HG02588 (cell line): Measurements from ENCODE around the gene FAM210A.

Experiments used
- ATAC-seq: cut with Tn5 transposase; IDR thresholded peaks from one replicate; pipeline ENCODE4 v1.9.1; 2021; ENCODE audit warnings: mild to moderate bottlenecking, moderate library complexity; ENCODE audit not compliant: unreplicated experiment

FAM210A gene

DNA sequence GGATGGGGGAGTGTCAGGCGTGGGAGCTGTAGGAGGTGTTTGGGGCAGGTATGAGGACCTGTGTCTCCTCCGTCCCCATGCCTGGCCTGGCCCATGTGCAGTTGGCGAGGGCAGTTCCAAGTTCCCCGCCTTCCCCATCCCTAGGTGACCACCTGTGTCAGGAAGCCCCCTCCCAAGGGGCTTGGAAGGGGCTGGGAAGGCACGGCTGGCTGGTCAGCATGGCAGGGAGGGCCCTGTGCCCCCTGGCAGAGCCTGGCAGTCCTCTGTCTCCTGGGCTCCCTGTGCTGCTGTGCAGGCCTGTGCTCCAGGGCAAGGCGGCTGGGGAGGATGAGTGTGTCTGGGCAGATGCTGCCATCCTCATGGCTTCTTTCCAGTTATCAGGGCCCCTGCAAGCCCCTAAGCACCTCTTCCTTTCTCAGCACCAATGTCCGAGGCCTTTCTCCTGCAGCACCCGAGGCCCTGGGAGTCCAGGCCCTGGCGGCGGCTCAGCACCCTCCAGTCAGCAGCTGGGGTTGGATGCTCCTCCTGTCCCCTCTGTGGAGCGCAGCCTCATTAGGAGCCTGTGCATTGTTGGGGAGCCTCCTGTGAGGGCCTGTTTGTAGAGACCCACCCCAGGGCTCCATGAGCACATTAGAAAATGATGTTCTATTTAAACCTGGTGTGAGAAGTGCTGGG is 101.7 kb downstream of the FAM210A start:
- ATAC-seq = no peak

DNA sequence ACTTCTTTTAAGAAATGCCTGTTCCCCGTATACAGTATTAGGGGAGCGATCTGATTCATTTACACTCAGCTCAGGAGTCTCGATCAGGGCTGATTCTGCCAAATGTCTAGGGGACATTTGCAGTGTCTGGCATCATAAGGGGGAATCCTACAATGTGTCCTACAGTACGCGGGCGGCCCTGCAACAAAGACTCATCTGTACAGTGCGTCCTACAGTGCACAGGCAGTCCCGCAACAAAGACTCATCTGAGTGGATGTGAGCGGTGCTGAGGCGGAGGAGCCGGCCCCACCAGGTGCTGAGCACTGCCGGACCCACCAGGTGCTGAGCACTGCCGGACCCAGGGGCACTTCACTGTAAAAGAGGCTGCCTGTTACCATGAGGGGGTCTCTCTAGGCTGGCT is 102.5 kb downstream of the FAM210A start:
- no peak for ATAC-seq

DNA sequence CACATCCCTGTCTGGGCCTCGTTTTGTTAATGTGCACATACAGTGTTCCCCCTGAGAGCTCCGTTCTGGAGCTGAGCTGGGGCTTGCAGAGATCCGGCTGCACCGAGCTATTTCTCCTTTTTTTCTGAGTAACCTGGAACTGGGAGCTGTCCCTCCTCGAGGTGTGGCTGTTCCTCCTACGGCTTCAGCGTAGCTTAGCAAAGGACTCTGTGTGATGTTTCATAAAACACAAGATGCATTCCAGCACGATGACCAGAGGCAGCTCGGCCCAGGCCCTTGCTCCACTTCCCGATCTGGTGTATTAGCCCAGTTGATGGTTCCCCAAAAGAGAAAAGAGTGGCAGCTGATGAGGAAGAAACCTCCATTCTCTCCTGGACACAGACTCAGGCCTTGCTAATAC is 103.0 kb downstream of the FAM210A start:
- no peak for ATAC-seq

DNA sequence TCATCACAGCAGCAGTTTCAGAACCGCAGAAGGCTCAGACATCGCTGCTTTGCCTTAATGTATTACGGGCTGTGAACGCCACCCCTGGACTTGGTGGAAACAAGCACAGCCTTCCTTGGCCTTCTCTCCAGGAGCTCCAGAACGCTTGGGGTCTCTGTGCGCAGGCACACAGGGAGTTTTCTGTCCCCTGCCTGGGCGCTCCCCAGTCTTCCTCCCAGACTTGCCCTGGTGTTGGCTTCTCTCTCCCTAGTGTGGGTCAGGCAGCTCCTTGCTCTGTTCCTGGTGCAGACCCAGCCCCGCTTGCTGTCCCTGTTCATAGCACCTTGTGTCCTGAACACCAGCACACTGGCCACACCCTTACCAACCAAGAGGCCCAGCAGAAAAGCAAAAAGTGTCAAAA is 103.6 kb downstream of the FAM210A start:
- no peak for ATAC-seq

DNA sequence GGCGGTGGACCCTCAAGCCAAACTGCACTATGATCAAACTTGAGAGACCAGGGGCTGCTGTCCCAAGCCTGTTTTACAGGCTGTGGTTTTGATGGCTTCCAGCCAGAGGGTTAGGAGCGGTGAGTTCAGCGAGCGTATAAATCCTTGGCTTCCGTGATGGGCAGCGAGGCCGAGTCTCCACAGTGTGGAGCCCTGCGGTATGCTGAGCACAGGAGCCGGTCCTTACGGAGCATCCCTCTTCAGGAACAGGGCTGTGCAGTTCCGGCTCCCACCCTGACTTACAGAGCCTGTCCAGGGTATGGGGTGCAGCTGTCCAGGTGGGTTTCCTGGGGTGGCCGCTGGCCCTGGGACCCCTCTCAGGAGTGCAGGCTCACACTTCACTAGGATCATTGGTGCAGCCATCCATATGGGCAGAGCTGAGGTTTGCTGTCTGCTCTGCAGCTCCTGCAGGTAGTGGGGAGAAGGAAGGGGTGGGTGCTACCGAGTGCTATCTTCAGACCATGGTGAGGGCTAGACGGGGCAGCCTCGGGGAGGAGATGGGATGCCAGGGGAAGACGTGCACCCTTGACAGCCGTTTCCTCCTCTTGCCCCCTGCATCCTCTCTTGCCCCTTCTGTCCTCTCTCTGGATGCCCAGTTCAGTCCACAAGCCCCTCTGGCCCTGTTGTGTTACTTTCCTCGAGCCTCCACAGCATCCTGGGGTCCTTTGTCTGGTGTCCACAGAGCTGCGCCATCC is 104.3 kb downstream of the FAM210A start:
- no peak for ATAC-seq

DNA sequence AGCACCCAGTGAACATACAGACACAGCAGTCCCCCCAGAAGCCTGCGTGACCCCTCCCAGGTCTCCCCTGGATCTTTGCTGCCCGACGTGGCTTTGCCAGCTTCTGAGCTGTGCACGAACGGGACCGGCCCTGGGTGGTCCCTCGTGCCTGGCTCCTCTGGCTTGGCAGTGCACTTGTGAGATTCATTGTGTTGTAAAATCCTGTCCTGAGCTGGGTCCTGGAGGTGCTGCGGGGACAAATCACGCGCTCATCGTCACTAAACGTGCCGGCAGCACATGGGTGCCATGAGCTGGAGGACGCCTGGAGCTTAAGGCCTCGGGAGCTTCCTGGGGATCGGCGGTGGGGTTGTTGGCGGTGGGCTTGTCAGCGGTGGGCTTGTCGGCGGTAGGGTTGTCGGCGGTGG is 104.9 kb downstream of the FAM210A start:
- ATAC-seq = no peak

DNA sequence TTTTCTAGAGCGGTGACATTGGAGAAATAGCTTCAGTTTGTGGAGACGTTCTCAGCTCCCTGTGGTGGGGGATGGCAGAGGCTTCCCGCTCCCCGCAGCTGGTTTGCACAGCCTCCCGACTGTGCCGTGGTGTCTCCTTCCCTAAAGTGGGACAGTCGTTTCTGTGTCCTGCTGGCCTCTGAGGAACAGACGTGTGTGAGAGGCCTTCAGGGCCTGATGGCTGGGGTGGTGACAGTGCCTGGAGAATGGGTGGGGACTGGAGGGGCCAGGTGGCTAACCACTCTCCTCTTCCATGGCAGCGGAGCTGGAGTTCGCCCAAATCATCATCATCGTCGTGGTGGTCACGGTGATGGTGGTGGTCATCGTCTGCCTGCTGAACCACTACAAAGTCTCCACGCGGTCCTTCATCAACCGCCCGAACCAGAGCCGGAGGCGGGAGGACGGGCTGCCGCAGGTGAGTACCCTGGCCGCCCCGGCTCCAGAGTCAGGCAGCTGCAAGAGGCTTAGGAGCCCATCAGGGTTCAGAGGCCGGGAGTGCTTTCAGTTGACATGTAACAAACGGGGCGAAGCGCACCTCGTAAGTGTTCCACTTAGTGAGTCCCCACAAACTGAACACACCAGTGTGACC is 105.4 kb downstream of the FAM210A start:
- ATAC-seq = no peak

DNA sequence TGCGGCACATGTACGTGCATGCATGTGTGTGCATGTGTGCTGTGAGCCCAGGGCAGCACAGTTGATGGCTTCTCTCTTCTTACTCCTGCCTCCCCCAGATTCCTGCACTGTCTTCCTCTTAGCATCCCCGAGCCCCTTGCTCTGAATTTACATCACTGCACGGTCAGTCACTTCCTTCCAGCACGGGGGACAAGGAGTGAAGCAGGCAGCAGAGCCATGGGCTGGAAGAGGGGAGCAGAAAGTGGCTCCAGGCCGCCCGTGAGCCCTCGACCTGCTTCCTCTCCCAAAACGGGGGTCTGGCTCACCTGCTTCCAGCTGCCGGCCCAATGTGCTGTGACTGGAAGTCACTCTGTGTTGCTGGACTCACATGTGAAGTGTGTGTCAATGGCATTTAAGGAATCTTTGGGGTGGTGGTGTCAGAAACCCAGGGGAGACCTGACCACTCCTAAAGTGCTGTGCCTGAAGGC is 106.1 kb downstream of the FAM210A start:
- ATAC-seq = no peak

DNA sequence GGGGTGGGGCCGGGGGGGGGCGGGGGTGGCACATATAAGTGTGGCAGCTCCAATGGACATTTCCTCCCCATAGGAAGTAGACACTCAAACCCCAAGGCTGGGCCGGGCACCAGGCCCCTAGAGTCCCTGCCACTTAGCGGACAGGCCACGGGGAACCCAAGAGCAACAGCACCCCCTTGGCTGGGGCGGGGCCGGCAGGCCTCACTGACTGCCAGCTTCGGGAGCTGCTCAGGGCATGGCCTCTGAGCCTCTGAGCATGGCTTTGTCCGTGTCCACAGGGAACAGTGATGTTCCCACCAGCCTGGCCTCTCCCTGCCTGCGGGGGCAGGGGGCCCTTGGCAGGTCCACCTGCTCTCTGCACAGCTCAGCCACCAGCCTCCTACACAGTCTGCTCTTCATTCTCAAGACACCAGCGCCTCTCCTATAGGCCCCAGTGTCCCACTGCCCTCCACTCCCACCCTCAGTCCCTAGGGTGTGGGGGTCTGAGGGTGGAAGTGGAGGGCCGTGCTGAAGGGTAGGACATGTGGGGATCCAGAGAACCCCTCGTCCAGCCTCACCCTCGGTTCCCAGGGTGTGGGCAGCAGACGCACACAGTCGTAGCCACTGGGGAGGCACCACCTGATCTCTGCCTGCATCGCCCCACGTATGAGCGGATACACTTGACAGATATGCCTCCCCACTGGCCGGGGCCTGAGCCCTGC is 106.7 kb downstream of the FAM210A start:
- no peak for ATAC-seq

DNA sequence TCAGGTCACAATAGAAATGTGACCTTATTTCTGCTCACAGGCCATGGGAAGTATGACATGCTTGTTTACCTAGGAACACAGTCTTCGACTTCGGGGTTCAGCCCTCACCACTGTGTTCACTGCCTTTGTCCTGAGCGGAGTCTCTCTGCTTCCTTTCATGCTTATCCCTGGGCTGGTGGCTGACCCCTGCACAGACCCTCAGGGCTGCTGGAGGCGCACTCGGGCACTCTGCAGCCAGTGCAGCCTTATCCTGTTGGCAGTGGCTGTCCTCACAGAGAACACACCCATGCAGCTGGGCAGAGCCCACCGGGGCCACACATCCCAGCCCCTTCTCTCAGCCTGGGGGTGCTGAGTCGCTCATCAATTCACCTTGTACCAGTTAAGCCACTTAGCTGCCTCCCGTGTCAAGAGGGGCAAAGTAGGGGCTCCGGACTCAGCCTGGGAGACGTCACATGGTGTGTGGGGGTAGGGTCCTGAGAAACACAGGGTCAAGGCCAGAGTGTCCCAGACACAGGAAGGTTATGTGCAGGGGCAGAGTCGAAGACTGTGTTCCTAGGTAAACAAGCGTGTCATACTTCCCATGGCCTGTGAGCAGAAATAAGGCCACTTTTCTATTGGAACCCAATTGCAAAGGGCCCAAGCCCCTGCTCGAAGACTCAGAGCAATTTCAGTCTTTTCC is 107.5 kb downstream of the FAM210A start:
- no peak for ATAC-seq

DNA sequence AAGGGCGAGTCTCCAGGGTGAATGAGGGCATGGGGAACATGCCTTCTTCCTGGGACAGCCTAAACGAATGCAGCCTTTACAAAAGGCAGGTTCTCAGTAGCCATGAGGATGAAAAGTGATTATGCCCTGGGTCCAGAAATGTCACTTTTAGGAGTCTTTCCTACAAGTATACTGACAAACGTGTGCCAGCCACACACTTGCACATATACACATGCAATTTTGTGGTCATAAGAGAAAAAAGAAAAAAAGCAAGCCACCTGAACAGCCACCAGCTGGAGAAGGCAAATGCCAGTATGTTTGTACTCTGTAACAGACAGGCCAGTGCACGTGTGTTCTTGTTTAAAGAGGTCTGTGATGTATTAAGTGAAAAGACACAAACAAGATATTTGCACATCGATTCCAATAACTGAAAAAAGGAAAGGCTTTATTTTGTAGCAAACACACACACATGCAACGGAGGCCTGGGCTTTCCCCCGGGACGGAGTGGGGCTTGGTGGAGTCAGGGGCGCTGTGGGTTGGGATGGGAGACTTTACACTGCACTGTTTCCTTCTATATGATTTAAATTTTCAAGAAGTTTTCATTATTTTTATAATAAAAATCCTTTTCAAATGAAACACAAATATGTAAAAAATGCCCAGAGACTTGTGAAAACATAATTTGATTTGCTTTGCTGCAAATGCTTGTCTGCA is 108.4 kb downstream of the FAM210A start:
- no peak for ATAC-seq

DNA sequence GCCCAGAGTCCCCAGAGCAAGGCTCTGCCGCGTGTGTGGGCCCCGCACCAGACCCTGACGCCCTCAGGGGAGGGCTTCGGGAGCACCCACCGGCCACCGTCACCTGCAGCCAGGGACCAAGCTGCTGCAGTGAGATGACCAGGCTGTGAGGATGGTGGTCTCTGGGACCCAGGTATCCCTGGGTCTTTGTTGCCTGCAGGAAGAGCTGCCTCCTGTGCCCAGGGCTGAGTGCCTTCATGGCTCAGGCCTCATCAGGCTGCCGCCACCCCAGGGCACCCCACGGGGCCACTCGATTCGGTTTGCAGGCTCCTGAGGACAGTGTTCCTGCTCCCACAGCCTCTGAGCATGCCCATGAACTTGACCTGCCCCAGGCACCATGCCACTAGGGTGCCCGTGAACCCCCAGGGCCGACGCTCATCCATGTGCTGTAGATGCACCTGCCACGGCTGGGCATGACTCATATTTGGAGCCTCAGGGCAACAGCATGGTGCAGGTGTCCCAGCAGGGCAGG is 109.8 kb downstream of the FAM210A start:
- no peak for ATAC-seq

DNA sequence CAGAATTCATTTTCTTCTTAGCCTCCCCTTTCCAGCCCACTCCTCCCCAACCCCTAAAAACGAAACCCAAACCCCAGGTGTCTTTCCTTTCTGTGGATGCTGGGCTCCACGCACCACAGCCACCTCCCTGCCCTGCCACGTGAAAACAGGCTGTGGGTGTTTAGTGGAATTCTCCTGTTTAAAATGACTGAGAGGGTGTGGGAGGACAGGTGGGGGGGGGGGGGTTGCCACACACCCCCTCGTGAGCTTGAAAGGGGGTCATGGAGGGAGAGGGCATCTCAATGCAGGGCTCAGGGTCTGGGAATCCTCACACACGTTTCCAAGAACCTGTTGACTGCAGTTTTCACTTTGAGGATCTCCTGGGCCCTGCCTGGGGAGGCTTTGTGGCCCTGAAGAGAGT is 110.3 kb downstream of the FAM210A start:
- ATAC-seq = no peak

DNA sequence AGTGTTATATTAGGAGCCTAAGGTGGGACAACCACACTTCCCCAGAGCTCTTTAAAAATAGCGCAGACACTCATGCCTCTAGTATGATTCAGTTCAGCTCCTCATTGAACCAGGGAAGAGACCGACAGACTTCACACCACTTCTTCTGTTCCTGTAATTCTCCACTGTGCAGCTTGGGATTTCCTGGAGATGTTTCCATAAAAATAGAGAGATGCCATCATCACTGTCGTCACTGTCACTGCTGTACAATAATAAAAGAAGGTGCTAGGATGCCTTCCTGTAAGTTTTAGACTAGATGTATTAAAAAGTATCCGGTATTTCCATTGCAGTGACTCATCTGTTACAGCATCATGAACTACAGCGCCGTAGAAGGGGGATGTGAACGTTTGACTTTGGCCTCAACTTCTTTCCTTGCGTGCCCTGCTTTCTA is 110.9 kb downstream of the FAM210A start:
- ATAC-seq = no peak

DNA sequence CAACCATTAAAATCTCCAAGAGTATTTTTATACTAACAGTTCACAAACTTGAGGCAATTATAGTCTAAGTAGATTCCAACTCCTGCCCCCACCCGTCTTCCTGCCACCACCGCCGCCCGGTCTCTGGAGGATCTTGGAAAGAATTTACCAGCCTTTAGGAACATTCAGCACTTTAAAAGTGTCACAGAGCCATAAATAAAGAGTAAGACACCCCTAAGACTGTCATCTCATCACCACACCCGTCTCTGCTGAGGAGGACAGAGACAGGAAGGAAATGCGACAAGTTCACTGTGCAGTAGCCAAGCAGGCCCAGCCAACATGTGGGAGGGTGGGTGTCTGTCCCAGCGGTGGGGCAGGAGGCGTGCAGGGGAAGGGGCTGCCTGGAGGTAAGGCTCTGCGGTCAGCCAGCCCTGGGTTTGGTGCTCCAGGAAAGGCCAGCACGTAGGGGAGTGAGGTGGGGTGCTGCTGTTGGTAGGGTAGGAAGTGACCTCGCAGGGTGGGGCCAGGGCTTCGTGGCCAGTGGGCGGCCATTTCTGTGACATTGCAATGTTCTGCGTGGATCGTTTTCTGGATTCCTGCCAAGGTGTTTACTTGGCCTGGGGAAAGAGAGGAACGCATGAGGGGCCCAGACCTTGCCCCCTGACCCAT is 111.6 kb downstream of the FAM210A start:
- no peak for ATAC-seq

DNA sequence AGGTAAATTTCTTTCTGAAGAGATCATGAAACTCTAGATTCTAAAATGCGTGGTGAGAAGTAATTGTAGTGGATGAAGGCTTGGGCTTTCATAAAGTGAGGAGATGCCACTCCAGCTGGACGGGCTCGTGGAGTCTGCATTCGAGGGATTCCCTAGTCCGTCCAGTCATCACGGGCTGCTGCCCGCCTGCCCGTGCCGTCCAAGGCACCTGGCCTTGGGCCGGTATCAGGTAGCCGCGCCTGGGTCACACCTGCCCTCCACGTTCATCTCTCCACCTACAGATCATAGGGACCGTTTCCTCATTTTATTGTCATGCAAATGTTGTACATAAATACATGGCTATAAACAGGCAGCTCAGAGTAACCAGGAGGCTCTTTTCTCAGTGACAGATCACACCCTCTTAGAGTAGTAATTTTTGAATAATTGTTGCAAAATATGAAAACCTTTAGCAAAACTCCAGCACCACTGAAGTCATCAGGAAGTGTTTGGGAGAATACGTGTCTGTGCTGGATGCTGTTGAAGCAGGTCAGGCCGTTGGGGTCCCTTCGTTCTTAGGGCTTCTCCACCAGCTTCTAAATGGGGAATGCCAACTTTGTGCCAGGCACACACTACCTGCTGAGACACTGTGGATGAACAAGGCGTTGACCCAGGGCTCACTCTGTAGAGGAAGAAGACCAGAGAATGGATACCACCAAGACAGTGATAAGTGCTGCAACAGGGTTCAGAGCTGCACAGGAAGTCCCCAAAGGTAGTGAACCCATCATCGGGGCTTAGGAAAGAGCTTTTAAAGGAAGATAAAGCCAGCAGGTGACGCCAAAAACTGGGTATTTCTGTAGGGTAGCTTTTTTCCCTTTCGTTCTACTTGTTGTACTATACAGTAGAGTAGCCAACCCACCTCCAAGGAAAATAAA is 112.5 kb downstream of the FAM210A start:
- no peak for ATAC-seq
